OCI-LY1 (cell line): ENCODE results near the gene FUBP1.
A peak's percentile ranks its signal among the peaks of the same experiment; 100 is the strongest.

Experiments used
- H2AFZ ChIP-seq: fragments of 200-600 bp; sonication (generic), shearing (Covaris generic); 2 replicates; pipeline ENCODE4 v1.6.0; 2014; ENCODE audit warnings: antibody characterized with exemption, mild to moderate bottlenecking, low read length
- H3F3A ChIP-seq: fragments of 200-600 bp; sonication (generic), shearing (Covaris generic); 2 replicates; pipeline ENCODE4 v1.6.0; 2014; ENCODE audit warnings: mild to moderate bottlenecking, antibody characterized with exemption, low read length, moderate library complexity; ENCODE audit not compliant: insufficient read depth
- H3K27ac ChIP-seq: fragments of 200-600 bp; sonication (generic); 2 replicates; pipeline ENCODE4 v1.5.1; 2014; ENCODE audit warnings: low read length, mixed run types, mild to moderate bottlenecking, low read depth; ENCODE audit not compliant: poor library complexity, severe bottlenecking
- H3K27me3 ChIP-seq: fragments of 200-600 bp; sonication (generic); 2 replicates; pipeline ENCODE4 v1.6.0; 2014; ENCODE audit warnings: antibody characterized with exemption, mild to moderate bottlenecking, low read length, moderate library complexity; ENCODE audit not compliant: insufficient read depth
- H3K36me3 ChIP-seq: fragments of 200-600 bp; sonication (generic); 2 replicates; pipeline ENCODE4 v1.6.1; 2014; ENCODE audit warnings: mild to moderate bottlenecking, antibody characterized with exemption, low read length, moderate library complexity, mixed read lengths; ENCODE audit not compliant: insufficient read depth
- H3K4me1 ChIP-seq: fragments of 200-600 bp; sonication (generic); 2 replicates; pipeline ENCODE4 v1.5.1; 2014; ENCODE audit warnings: mild to moderate bottlenecking, low read length, moderate library complexity; ENCODE audit not compliant: insufficient read depth, severe bottlenecking
- H3K4me2 ChIP-seq: fragments of 200-600 bp; sonication (generic), shearing (Covaris generic); 2 replicates; pipeline ENCODE4 v1.6.1; 2014; ENCODE audit warnings: low read length
- H3K4me3 ChIP-seq: fragments of 200-600 bp; sonication (generic); 2 replicates; pipeline ENCODE4 v1.5.1; 2014; ENCODE audit warnings: low read length, low read depth, mild to moderate bottlenecking, mixed read lengths; ENCODE audit not compliant: poor library complexity, severe bottlenecking
- H3K79me2 ChIP-seq: fragments of 200-600 bp; shearing (Covaris generic); 2 replicates; pipeline ENCODE4 v1.6.1; 2016; ENCODE audit warnings: mixed run types, low read length, mixed read lengths; ENCODE audit not compliant: insufficient read depth
- H3K9ac ChIP-seq: fragments of 200-600 bp; sonication (generic), shearing (Covaris generic); 2 replicates; pipeline ENCODE4 v1.6.1; 2014; ENCODE audit warnings: mild to moderate bottlenecking, low read length, mixed read lengths
- H3K9me2 ChIP-seq: fragments of 200-600 bp; sonication (generic), shearing (Covaris generic); 2 replicates; pipeline ENCODE4 v1.6.1; 2014; ENCODE audit warnings: low read depth, mild to moderate bottlenecking, low read length, mixed read lengths
- H3K9me3 ChIP-seq: fragments of 200-600 bp; shearing (Covaris generic); 2 replicates; pipeline ENCODE4 v1.6.1; 2014; ENCODE audit warnings: low read length, mixed read lengths
- H4K20me1 ChIP-seq: fragments of 200-600 bp; sonication (generic), shearing (Covaris generic); 2 replicates; pipeline ENCODE4 v1.6.0; 2016; ENCODE audit warnings: mild to moderate bottlenecking, low read length; ENCODE audit not compliant: insufficient read depth
- CTCF ChIP-seq: fragments of 200-600 bp; sonication (generic), shearing (Covaris generic); IDR thresholded peaks from 2 replicates; pipeline ENCODE4 v1.5.1; 2017; ENCODE audit warnings: mild to moderate bottlenecking, antibody characterized with exemption, low read length, moderate library complexity, mixed read lengths
- EZH2 ChIP-seq: fragments of 200-600 bp; sonication (generic), shearing (Covaris generic); IDR thresholded peaks from 2 replicates; pipeline ENCODE4 v1.8.0; 2017; ENCODE audit warnings: borderline replicate concordance, mixed run types, mild to moderate bottlenecking, antibody characterized with exemption, low read length, moderate library complexity, mixed read lengths

Gene FUBP1

GRCh38 chr1:77978293-77978968, 441 bp downstream of the FUBP1 start:
- peak overlapping the region; percentile 93 for H3K27ac ChIP-seq
- peaks cover 48% of the 10 kb centered on the region for H3K4me1 ChIP-seq
- no peak overlapping the region for H2AFZ ChIP-seq
- H3K9ac ChIP-seq, result peak overlapping the region; percentile 93
- H4K20me1 ChIP-seq, result 0 out of 2 replicates have a peak, but pooled peaks cover 5% of the 10 kb centered on the region
- peak overlapping the region; percentile 92 for H3K4me2 ChIP-seq
- H3K9me2 ChIP-seq, result no peaks in the 10 kb centered on the region
- 0 out of 2 replicates have a peak, but pooled peaks cover 2% of the 10 kb centered on the region for H3F3A ChIP-seq
- H3K4me3 ChIP-seq, result peak overlapping the region; percentile 82
- no peaks in the 10 kb centered on the region for H3K9me3 ChIP-seq
- TF ChIP-seq EZH2 (no peak), CTCF (no peak)
- H3K27me3 ChIP-seq, result no peaks in the 10 kb centered on the region
- H3K36me3 ChIP-seq, result peaks cover 51% of the 10 kb centered on the region
- H3K79me2 ChIP-seq, result peaks cover 80% of the 10 kb centered on the region

DNA sequence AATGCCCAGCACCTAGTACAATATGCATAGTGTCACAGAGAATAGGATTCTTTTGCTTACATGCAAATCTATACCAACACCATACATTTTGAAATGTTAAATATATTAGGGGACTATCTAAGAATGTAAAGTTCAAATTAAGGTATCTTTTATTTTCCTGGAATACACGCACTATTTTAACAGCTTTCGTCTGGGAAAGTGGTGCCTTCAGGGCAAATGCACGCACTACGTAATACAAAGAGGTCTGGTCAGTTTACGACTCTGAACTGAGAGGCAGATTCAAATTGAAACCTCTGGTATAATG, 931 bp downstream of the FUBP1 start:
- Histone ChIP-seq H2AFZ (no peak overlapping the region), H3K9me3 (no peaks in the 10 kb centered on the region), H3K4me2 (peak overlapping the region; percentile 92), H3K79me2 (peaks cover 85% of the 10 kb centered on the region), H3K27me3 (no peaks in the 10 kb centered on the region), H3K9me2 (no peaks in the 10 kb centered on the region), H3K9ac (peak overlapping the region; percentile 93), H3K4me1 (peaks cover 48% of the 10 kb centered on the region), H3F3A (0 out of 2 replicates have a peak, but pooled peaks cover 3% of the 10 kb centered on the region), H3K36me3 (peaks cover 51% of the 10 kb centered on the region), H3K4me3 (peak overlapping the region; percentile 82), H4K20me1 (0 out of 2 replicates have a peak, but pooled peaks cover 5% of the 10 kb centered on the region), H3K27ac (peak overlapping the region; percentile 93)
- TF ChIP-seq CTCF (no peak), EZH2 (no peak)

- Histone ChIP-seq H3K4me1 (peaks cover 43% of the 10 kb centered on the region), H3K4me3 (peak overlapping the region; percentile 82), H3K79me2 (peaks cover 91% of the 10 kb centered on the region), H3K4me2 (peak overlapping the region; percentile 92), H3K27ac (no peak overlapping the region), H3K9ac (peak overlapping the region; percentile 93), H3K9me3 (no peaks in the 10 kb centered on the region), H3K9me2 (no peaks in the 10 kb centered on the region), H3K36me3 (peaks cover 56% of the 10 kb centered on the region), H3F3A (0 out of 2 replicates have a peak, but pooled peaks cover 3% of the 10 kb centered on the region), H4K20me1 (0 out of 2 replicates have a peak, but pooled peaks cover 5% of the 10 kb centered on the region), H3K27me3 (no peaks in the 10 kb centered on the region), H2AFZ (no peak overlapping the region)
- TF ChIP-seq CTCF (no peak), EZH2 (no peak)
These were observed 2.3 kb downstream of the FUBP1 start for GRCh38 chr1:77976433-77977076.
